Measurements from ENCODE around the gene LMAN1L. TPM values are rescaled to one million over a fixed set of nuclear protein-coding genes. Genes with fewer than 3 reads are reported as not detected.

Gene LMAN1L
- polyA plus RNA-seq, 6 donors from 2014 or later, result not detected

DNA sequence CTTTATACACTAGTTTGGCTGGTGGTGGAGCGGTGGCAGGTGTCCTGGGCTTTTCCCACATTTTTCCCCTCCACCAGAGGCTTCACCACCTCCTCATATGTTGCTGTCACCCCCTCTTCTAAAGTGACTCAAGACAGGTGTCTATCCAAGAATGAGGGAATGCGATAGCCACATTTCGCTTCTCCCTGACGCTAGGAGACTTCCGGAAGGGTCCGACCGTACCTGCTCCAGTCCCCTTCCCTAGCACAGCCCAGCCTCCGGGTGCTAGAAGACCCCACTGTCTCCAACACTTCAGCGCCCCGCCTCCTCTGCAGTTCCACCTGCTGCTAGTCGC is 60.0 kb downstream of the LMAN1L start:
- no peak for DNase-seq
- Mint-ChIP-seq H3K36me3 (peaks cover 0 to 8% of the 10 kb centered on the region in 2 donors), H3K4me1 (peaks cover 35 to 53% (median 44%) of the 10 kb centered on the region in 3 donors), H3K4me3 (peak overlapping the region; percentile 94 to 100 (median 98)), H3K27me3 (no peaks in the 10 kb centered on the region), H3K27ac (peak overlapping the region; percentile 92 to 97 (median 96)), H3K9me3 (no peaks in the 10 kb centered on the region)
- no peak for ATAC-seq (ENCODE audit: low read depth in 2 of 2)

- Mint-ChIP-seq H3K36me3 (peaks cover 0 to 8% of the 10 kb centered on the region in 2 donors), H3K27me3 (no peaks in the 10 kb centered on the region), H3K4me3 (peak within 1 kb of the TSS; percentile 94 to 100 (median 98)), H3K4me1 (peaks cover 30 to 47% (median 39%) of the 10 kb centered on the region in 3 donors), H3K9me3 (no peaks in the 10 kb centered on the region), H3K27ac (peak within 1 kb of the TSS; percentile 92 to 97 (median 96))
- ATAC-seq (ENCODE audit: low read depth in 2 of 2), result peak; percentile 94 to 95
- peak; percentile 94 for DNase-seq
Measured at GRCh38 chr15:74873036-74873755, 60.6 kb downstream of the LMAN1L start, which contains the start of gene SCAMP2. Gene SCAMP2 (minus strand): TSS chr15:74873365. CDS start chr15:74873255, 110 bp downstream.

DNA sequence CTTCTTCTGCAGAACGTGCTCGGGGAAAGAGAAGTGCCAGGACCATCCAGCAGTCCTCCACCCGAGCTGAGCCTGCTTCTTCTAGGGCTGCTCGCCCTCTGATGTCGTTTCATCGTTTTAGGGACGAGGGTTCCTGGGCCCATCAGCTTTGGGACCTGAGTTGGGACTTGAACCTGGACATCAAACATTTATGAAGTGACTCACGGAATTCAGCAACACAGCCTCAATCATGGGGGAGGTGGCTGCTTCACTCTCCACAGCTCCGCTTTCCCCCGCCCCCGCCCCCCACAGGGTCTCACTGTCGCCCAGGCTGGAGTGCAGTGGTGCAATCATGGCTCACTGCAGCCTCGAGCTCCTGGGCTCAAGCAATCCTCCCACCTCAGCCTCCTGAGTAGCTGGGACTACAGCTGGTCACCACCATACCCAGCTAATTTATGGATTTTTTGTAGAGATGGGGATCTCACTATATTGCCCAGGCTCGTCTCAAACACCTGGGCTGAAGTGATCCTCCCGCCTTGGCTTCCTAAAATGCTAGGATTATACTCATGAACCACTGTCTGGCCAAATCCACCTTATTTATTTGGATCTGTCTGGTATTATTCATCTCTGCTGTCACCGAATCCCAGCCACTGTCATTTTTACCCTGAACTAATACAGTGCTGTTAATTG is 61.3 kb downstream of the LMAN1L start:
- ATAC-seq (ENCODE audit: low read depth in 2 of 2), result no peak
- peaks cover 29 to 41% (median 35%) of the 10 kb centered on the region in 3 donors for H3K4me1 Mint-ChIP-seq
- peaks cover 0 to 8% of the 10 kb centered on the region in 2 donors for H3K36me3 Mint-ChIP-seq
- H3K4me3 Mint-ChIP-seq, result peak overlapping the region; percentile 94 to 100 (median 98)
- no peaks in the 10 kb centered on the region for H3K27me3 Mint-ChIP-seq
- DNase-seq, result no peak
- H3K27ac Mint-ChIP-seq, result peak overlapping the region in 5 of 6 donors; percentile 88 to 96 (median 95)
- H3K9me3 Mint-ChIP-seq, result no peaks in the 10 kb centered on the region

Other genes with a start within 250 kb of the LMAN1L start
- gene CLK3, start 197.0 kb upstream of the LMAN1L start, polyA plus RNA-seq (ENCODE audit: low read depth in 6 of 6), result 100 to 1,000 TPM in 1 of 6 donors, 10 to 100 TPM in 5; 53.1 to 118 (median 61.9) TPM
- 10 to 100 TPM; 14.4 to 30.1 (median 24.1) TPM for gene EDC3, start 116.8 kb upstream of the LMAN1L start, polyA plus RNA-seq (ENCODE audit: low read depth in 6 of 6)
- not detected for gene CYP1A1, start 87.3 kb upstream of the LMAN1L start, polyA plus RNA-seq (ENCODE audit: low read depth in 6 of 6)
- gene CYP1A2, start 64.0 kb upstream of the LMAN1L start, polyA plus RNA-seq (ENCODE audit: low read depth in 6 of 6), result not detected
- 100 to 1,000 TPM; 176 to 273 (median 216) TPM for gene CSK, start 30.8 kb upstream of the LMAN1L start, polyA plus RNA-seq (ENCODE audit: low read depth in 6 of 6)
- not detected for gene CPLX3, start 13.8 kb downstream of the LMAN1L start, polyA plus RNA-seq (ENCODE audit: low read depth in 6 of 6)
- gene ULK3, start 30.3 kb downstream of the LMAN1L start, polyA plus RNA-seq (ENCODE audit: low read depth in 6 of 6), result 10 to 100 TPM in 5 of 6 donors, 1 to 10 TPM in 1; 9.3 to 21.5 (median 13.1) TPM
- 100 to 1,000 TPM; 102 to 122 (median 110) TPM for gene SCAMP2, start 60.5 kb downstream of the LMAN1L start, polyA plus RNA-seq (ENCODE audit: low read depth in 6 of 6)
- gene MPI, start 77.2 kb downstream of the LMAN1L start, polyA plus RNA-seq (ENCODE audit: low read depth in 6 of 6), result 10 to 100 TPM; 54.3 to 70.0 (median 57.7) TPM
- gene FAM219B, start 94.0 kb downstream of the LMAN1L start, polyA plus RNA-seq (ENCODE audit: low read depth in 6 of 6), result 10 to 100 TPM; 16.7 to 31.4 (median 22.2) TPM
- gene COX5A, start 125.2 kb downstream of the LMAN1L start, polyA plus RNA-seq (ENCODE audit: low read depth in 6 of 6), result 100 to 1,000 TPM; 250 to 322 (median 270) TPM
- 1 to 10 TPM in 5 of 6 donors, under 1 TPM in 1; 0.92 to 3.6 (median 2.7) TPM for gene RPP25, start 143.9 kb downstream of the LMAN1L start, polyA plus RNA-seq (ENCODE audit: low read depth in 6 of 6)
- gene SCAMP5, start 182.7 kb downstream of the LMAN1L start, polyA plus RNA-seq (ENCODE audit: low read depth in 6 of 6), result not detected
- 1 to 10 TPM; 4.5 to 8.9 (median 7.1) TPM for gene PPCDC, start 210.8 kb downstream of the LMAN1L start, polyA plus RNA-seq (ENCODE audit: low read depth in 6 of 6)

Measured in naive B cell (primary cell).